NCI-H2081 treated with DMSO at 0.1 percent for 48 hours (cell line): Measurements from ENCODE around the gene STAG3.

ENCODE experiments used
- DNase-seq: peaks from one replicate; lab custom pipeline; 2025; lab: John Stamatoyannopoulos, UW

STAG3 gene

DNA sequence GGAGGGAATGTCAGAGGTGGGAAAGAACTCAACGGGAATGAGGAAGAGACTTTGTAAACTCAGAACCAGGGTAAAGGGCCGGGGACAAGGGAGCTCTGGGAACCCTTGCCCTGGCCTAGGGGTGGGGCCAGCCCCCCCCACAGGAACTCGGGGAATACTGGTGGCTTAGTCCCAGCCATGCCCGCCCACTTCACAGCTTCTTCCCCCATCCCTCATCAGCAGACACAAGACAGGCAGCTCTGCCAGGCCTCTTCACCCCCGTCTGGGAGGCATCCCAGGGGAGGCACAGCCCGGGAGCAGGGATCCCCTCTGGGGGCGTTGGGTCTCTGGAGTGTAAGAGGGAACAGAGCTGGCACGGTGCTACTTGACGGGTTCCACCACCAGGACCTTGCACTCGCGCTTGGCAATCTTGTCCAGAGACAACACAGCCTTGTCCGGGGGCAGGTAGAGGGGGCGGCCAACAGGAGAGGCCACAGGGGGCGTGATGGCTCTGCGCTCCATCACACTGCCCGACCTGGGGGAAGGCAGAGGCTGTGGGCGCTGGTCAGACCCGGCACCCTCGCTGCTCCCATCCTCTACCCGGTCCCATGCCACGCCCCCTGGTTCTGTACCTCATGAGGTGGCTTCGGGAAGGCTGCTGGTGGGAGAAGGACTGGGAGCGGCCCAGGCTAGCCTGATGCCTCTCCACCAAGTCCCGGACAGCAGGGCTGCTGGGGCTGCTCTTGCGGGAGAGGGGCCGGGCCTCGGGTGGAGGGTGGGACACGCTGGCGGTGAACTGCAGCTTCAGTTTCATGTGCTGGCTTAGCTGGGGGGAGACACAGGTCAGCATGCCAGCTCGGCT, 22.8 kb upstream of the STAG3 start:
- no peak for DNase-seq

DNA sequence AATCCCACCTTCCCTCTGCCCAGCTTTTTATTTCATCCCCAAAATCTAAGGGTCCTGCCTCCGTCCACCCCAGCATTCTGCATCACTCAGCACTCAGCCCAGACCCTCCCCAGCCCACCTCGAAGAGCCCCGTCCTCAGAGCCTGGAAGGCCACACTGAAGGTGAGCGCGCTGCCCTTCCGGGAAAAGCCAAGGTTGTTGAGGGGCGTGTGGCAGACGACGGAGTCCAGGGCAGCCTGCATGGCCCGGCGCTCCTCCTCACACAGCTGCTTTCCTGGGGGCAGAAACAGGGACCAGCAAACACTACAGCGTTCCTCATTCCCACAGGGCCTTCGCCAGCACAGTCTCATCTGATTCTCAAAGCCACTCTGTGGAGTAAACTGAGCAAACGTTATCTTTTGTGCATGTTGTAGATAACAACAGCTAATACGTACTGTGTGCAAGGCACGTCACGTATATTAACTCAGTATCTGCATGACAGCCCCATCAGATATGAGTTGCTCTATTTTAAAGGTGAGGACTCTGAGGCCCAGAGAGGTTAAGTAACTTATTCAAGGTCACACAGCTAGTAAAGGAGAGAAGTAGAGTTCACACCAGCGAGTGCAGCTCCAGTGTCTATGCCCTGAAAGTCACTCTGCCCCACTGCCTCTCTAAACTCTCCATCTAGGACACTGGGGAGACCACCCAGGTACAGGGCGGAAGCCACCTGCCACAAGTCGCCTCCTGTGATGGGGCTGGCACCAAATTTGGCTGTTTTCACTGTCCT, 22.0 kb upstream of the STAG3 start:
- DNase-seq = no peak

DNA sequence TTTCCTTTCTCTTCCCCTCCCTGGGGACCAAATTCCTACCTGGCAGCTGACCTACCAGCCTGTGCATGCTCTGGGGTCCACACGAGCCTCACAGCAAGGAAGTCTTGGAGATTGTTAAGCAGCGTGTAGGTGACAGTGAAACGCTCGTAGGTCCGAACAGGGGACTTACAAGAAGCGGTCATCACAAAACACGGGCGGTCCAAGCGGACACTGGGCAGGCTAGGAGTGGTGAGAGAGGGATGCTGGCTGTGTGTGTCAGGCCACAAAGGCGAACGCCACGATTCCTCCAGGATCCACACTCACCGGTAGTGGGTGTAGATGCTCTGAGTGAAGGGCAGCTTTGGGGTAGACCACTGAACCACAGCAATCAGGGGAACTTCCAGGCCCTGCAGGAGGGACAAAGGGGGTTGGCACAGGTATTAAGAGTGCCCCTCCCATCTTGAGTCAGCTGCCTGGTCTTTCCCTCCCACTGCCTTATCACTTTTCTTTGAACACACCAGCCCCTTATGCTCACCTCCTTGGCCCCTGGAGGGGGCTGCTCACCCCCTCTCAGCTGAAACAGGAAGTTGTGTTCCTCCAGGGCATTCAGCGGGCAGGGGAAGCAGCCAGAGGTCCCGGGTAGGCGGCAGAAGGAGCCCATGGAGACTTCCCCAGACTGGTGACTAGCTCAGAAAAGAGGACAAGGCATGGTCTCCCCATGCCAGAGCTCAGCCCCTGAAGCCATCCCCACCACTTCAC, 21.2 kb upstream of the STAG3 start:
- no peak for DNase-seq

DNA sequence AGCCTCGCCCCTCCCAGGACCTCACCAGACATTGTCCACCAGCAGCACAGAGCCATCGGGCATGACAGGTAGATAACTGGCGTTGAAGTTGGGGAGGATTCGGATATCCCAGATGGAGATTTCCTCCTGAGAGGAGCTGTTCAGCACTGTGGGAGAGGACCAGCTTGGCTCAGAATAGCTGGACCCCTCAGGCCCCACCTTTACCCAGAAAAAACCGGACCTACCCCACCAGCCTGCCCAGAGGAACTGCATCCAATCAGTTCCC, 20.7 kb upstream of the STAG3 start:
- no peak for DNase-seq

DNA sequence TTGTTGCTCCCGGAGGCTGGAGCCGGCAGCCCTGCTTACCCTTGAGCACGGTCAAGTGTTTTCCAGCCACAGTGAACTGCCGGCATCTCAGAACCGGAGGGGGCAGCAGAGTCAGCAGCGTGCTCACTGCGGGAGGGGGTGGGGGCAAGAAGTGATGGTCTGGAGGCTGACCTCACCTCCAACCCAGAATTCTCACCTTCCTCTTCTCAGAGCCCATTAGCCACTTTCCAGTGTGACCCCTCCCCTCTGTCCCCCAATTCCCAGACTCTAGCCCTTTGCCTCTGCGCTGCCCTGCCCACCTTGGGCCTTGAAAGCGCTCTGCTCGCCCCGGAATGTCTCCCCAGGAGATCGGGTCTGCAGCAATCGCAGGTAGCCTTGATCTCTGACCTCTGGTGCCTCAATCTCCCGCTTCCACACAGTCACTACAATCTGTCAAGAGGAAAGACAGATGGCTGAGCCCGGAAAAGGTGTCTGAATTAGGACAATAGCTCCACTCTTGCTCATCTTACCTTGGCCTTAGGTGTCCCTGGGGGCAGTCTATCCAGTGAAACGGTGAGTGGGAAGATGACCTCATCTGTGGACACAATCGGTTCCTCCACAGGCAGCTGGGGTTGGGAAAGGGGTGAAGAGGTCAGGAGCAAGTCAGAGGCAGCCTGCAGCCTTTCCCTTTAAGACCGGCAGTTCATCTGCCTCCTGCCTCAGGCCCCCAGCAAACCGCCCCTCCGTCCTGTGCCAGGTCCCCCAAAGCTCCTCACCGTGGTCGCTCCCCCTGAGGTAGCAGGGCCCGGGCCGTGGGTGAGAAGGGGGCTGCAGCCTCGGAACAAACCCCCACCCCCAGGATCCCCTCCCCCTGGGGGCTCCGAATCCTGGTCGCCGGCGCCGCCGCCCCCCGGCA, 20.1 kb upstream of the STAG3 start:
- DNase-seq = no peak

DNA sequence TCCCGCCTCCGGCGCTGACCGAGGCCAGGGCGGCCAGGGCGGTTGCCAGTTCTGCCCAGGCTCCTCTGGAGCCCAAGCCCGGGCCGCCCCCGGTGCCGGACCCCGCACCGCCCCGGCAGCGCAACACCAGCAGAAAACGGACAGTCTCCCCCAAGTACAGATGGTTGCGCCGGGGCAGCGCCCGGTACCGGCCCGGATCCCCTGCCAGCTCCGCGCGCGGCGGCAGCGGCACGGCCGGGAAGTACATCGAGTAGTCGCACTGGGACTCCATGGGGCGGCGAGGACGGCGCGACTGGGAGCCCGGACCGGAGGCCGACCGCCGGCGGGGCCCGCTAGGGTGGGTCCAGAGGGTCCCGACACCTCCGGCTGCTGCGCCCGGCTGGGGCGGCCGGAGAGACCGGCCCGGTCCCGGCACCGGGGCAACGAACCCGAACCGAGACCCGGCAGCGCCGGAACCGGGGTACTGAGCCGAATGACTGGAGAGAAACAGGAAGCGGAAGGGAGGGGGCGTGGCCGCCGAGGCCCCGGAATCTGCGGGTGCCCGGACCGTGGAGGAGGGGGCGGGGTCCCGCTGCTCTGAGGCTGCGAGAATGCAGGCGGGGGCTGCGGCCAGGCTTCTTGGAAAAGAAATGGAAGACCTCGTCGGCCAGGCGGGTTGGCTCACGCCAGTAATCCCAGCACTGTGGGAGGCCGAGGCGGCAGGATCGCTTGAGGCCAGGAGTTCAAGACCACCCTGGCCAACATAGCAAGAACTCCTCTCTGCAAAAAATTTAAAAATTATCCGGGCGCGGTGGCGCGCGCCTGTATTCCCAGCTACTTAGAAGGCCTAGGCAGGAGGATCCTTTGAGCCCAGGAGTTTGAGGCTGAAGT, 19.3 kb upstream of the STAG3 start, which contains the start of gene TRAPPC14:
TRAPPC14 (minus strand) TSS at position 495 of the 870 bp plus-strand sequence; CDS start at position 271, 224 bp downstream.
- DNase-seq = no peak

DNA sequence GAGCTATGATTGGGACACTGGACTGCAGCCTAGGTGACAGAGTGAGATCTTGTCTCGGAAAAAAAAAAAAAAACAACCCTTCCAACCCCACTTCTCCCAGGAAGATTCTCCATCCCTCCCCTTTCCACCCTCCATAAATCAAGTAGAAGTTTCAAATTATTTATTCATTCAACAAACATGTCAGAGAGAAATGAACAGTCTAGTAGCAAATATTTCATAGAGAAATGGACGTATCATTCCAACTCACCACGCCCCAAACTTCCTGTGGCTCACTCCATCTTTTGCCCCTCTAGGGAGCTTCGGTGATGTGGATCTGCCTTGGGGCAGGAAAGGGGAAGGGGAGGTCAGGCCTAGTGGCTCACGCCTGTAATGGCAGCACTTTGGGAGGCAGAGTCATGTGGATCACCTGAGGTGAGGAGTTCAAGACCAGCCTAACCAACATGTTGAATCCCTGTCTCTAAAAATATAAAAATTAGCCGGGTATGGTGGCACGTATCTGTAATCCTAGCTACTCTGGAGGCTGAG, 18.6 kb upstream of the STAG3 start:
- DNase-seq = no peak

DNA sequence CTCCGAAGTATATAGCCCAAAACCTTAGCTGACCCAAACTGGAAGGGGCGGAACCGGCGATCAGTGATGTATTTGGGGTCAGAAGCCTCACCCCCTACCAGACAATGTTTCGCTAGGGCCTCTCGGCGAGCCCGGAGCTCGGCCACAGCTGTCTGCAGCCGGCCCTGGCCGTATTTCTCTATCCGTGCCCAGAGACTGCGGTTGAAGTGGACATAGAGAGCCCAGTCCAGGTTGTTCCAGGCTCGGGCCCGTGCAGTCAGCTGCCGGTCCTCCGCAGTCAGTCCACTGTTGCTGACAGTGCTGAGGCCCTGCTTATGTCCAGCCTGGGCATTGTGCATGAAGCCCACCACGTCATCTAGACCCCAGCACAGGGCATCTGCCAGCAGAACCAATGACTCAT, 17.7 kb upstream of the STAG3 start:
- DNase-seq = no peak

DNA sequence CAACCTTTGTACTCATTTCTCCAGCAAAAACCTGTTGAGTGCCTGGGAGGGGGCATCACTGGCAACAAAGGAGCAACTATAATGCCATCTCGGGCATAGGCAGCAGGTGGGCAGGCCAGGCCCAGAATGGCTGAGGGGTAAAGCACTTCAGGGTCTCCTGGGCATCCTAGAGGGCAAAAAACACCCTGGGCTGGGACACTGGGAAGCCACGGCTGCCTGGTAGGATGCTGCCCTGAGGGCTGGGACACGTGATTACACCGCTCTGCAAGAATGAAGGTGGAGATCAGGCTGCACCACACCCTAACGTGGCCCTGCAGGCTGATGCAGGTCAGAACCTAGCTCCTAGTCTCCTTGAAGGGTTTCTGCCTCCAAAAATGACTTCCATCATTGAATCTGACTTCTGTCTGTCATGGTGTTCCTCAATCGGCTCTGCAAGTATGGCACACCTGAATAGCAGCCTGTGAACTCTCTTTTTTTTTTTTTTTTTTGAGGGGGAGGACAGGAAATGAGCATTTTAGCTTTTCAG, 14.6 kb upstream of the STAG3 start:
- DNase-seq = no peak

DNA sequence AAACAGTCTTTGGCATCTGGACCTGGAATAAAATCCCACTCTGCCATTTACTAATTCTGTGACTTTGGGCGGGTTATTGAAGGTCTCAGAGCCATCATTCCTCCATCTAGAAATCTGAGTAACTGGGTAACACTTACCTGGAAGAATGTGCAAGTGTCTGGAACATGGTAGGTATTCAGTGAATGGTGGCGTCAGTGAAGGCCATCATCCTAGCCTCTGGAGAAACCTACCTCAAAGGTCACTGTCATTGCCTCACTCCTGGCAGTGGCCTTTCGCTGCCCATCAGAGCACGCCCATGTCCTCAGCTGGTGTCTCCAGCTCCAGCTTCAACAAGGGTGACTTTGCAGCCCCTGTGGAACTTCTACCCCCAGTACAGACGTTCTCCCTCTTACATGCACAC, 13.8 kb upstream of the STAG3 start:
- DNase-seq = no peak

DNA sequence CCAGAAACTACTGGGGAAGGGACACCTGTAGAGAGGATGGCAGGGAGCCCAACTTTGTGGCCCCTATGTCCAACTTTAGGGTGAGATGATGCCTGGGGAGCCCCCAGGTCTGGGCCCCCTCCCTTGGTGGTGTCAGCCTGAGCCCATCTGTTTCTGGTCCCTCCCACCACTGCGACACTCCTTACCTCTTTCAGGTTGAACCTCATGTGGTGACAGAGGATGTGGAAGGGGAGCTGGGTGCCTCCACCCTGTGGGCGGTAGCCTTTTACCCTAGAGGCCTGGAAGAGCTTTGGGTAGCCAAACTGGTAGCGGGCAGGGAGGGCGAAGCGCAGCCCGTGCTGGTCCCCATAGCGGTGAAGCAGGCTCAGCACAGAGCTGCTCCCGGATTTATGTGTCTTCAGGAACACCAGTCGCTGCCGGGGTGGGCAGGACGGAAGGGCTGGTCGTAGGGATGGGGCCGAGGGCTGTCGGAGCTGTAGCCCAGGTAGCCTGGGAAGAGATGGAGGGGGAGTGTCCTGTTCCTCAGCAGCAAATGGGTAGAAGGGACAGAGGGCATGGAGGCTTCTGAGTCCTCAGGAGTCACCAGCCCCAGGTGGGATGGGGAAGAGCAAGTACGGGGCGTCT, 11.3 kb upstream of the STAG3 start:
- DNase-seq = no peak

DNA sequence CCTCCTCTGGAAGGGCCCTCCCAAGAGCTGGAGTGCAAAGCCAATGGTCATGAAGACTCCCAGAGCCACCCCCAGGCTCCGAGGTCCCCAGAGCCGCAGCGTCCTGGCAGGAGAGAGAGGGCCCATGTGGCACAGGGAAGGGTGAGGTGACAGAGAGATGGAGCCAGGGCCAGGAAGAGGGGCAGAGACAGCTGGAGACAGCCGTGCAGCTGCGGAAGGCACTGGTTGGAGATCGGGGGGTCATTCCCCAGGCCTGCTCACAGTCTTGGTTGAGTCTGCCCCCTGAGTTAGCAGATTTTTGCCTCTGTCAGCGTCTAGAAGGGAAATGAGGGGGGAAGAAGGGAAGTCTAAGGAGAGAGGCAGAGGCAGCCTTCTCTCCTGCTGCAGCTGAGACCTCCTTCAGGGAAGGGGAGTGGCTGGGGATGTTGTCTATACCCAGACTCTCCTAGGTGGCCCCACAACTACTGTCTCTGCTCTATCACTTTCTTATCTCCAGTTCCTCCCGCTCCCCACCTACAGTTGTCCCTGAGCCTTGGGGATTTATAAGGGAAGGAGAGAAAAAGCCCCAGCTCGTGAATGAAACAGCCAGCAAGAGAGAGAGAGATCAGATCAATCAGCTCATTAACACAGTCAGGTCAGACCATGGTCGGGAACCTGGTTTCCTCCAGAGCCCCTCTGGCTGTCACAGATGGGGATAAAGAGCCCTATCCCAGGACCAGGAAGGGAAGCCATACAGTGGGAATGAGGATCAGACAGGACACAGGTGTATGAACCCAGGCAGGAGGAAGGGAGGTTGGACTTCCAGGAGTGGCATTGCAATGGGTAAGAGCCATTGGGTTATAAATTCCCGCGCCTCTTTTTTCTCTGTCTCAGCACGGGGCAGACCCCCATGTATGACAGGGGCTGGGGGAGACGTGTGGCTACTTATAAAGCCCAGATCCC, 10.5 kb upstream of the STAG3 start:
- DNase-seq = no peak

DNA sequence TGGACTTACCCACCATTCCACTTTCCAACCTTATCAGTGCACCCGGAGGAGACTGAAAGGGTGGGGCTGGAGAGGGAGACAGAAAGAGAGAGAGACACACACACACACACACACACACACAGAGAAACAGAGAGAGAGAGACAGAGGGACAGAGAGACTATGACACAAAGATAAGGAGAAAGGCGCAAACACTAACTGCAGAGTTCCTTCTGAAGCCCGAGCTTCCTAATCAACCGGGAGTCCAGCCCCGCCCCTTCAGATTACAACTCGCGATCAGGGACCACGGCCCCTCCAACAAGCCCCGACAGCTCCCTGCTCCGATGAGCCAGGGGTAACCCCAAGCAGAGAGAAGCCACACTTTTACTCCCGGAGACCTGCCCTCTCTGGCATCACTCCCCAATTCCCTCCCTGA, 9.8 kb upstream of the STAG3 start:
- no peak for DNase-seq

DNA sequence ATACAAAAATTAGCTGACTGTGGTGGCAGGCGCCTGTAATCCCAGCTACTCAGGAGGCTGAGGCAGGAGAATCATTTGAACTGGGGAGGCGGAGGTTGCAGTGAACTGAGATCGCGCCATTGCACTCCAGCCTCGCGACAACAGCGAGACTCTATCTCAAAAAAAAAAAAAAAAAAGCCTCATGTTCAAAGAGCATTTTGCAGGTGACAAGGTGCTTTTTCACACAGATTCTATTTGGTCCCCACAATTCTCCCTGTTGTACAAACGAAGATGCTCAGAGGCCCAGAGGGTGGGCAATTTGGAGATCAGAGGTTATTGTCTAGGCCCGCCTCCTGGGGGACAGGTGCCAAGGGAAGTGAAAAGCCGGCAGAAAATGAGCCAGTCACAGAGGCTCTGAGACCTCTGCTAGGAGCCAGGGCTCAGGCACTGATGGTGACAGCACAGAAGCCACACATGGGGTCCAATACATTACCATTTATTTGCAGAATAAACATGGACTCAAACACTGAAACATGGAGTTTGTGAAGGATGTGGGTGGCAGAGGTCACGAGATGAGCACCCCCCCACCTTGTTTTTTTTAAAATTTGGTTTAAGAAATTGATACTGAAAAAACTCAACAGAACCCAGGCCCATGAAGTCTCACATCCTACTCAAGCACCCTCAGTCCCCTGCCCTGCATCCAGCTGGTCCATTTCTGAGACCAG, 8.4 kb upstream of the STAG3 start:
- no peak for DNase-seq

DNA sequence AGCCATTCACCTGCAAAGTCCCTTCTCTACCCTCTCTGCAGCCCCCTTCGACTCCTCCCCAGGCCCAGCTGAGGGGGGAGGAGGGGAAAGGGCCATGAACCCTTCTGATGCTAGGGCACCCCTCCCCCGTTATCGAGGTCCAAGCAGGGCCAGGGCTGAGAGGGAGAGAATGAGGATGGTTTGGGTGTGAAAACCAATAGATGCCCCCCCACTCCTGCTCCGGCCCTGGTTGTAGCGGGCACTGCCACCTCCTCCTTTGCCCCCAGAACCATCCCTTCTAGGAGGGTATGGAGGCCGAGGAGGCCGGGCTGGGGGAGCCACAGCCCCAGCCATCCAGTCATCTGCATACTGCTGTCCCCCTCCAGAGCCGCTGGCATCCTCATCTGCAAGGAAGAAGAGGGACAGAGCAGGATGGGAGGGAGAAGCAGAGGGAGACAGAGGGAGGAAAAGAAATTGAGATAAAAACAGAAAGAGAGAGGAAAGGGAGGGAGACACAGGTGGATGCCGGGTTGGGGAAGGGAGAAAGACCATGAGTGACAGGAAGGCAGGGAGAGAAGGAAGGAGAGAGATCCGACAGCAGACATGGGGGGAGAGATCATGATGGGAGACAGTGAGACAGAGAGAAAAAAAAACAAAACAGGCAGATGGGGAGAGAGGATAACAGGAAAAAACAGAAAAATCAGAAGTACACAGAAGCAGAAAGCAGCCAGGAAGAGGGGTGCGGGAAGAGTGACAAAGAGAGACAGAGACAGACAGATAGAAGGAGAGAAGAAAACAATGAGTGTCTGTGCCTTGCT, 7.4 kb upstream of the STAG3 start:
- no peak for DNase-seq

DNA sequence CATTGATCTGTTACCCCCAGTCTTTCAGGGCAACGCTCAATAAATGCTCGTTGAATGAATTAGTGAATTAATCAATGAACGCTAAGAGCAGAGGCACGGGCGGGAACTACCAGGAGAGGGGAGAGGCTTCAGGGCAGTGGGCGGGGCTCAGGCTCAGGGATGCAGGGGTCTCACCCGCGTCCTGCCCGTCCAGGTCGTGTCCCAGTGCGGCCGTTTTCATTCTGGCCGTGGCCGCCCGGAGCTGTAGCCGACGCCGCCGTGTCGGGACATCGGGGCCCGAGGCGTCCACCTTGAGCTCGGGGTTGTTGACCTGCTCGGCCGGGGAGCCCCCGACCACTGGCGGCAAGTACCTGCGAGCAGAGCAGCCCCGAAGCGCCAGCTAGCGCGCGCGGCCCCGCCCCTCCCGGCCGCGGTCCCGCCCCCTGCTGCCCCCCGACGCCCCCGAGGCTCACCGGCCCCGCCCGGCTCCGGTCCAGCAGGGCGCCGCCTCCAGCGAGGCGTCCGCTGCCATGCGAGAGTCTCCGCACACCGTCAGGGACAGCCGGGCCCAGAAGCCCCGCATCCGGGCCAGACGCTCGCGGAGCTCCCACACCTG, 6.5 kb upstream of the STAG3 start:
- no peak for DNase-seq

DNA sequence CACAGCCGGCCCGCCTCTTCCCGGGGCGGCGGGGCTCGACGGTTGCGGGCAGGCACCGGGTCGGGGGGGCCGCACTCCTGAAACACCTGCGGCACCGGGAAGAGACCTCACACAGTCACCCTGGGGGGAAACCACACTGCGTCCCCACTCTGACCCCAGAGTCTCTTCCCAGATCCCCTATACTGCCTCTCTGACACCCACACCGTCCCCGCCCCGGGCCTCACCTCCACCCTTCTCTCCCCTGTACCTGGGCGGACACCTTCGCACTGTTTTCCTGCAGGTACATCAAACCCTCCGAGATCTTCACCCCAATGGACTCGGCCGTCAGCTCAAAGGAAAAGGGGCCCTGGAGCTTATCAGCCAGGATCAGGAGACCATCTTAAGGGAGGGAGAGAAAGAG, 5.9 kb upstream of the STAG3 start:
- no peak for DNase-seq
